IgD-negative memory B cell (primary cell): ENCODE results near the gene BSN. TPM values are rescaled to one million over a fixed set of nuclear protein-coding genes. Genes with fewer than 3 reads are reported as not detected.

ENCODE experiments used
- H3K27ac Mint-ChIP-seq, 3 donors: one replicate each; pipeline ENCODE4 v1.8.0; 2020 to 2022; ENCODE audit warnings: mild to moderate bottlenecking in 3 of 3, mixed read lengths in 3 of 3, moderate library complexity in 1 of 3
- H3K27me3 Mint-ChIP-seq: one replicate; pipeline ENCODE4 v1.8.0; 2021; ENCODE audit warnings: mixed read lengths
- H3K36me3 Mint-ChIP-seq: one replicate; pipeline ENCODE4 v1.8.0; 2020; ENCODE audit warnings: mild to moderate bottlenecking, mixed read lengths
- H3K4me1 Mint-ChIP-seq, 3 donors: one replicate each; pipeline ENCODE4 v1.8.0; 2020 to 2022; ENCODE audit warnings: mixed read lengths in 3 of 3, mild to moderate bottlenecking in 1 of 3
- H3K4me3 Mint-ChIP-seq, 4 donors: one replicate each; pipeline ENCODE4 v1.8.0; 2020 to 2022; ENCODE audit warnings: mild to moderate bottlenecking in 4 of 4, mixed read lengths in 4 of 4, moderate library complexity in 3 of 4
- H3K9me3 Mint-ChIP-seq, 3 donors: one replicate each; pipeline ENCODE4 v1.8.0; 2020 to 2021; ENCODE audit warnings: mixed read lengths in 3 of 3, mild to moderate bottlenecking in 1 of 3
- polyA plus RNA-seq: library from polyadenylated mRNA; unstranded; fragments of 300-500 nt; fragmentation: Illumina TruSeq; gene quantifications from one replicate; pipeline ENCODE4 v1.2.3, GENCODE V29; 2021

Gene BSN
- polyA plus RNA-seq, 1 donor from 2014 or later: 0.05 TPM

GRCh38 chr3:49701388-49702077, 147.3 kb downstream of the BSN start:
- Mint-ChIP-seq H3K4me1 (no peaks in the 10 kb centered on the region), H3K27ac (no peak overlapping the region), H3K4me3 (peak overlapping the region in 1 of 4 donors; percentile 29), H3K9me3 (no peaks in the 10 kb centered on the region), H3K36me3 (no peaks in the 10 kb centered on the region), H3K27me3 (no peaks in the 10 kb centered on the region)

- H3K4me1 Mint-ChIP-seq: peaks cover 0 to 2% (median 0%) of the 10 kb centered on the region in 3 donors
- no peak overlapping the region for H3K4me3 Mint-ChIP-seq
- no peaks in the 10 kb centered on the region for H3K36me3 Mint-ChIP-seq
- no peaks in the 10 kb centered on the region for H3K9me3 Mint-ChIP-seq
- no peaks in the 10 kb centered on the region for H3K27me3 Mint-ChIP-seq
- H3K27ac Mint-ChIP-seq: no peak overlapping the region
Observed at GRCh38 chr3:49702672-49703071, 148.4 kb downstream of the BSN start.

DNA sequence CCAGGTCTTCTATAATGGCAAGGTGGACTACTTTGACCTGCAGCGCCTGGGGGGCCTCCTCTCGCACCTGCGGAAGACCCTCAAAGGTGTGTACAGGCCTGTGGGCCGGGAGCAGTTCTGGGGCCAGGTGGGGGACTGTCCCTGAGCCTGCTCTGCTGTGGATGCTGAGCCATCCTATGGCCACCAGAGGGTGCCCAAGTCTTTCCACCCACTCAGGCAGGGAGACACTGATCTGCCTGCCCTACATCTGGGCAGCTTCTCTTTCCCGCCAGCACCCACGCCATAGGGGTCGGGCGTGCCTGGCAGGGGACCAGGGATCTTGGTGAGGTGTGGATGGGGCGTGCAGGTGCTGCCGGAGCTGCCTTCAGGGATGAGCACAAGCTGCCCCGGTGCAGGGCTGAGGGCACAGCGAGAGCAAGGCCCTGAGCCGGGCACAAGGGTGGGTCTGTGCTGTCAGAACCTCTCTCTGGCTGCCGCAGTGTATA, 149.2 kb downstream of the BSN start:
- peak overlapping the region in 1 of 4 donors; percentile 19 for H3K4me3 Mint-ChIP-seq
- peaks cover 3% of the 10 kb centered on the region for H3K36me3 Mint-ChIP-seq
- no peaks in the 10 kb centered on the region for H3K27me3 Mint-ChIP-seq
- no peaks in the 10 kb centered on the region for H3K9me3 Mint-ChIP-seq
- peaks cover 0 to 4% (median 3%) of the 10 kb centered on the region in 3 donors for H3K4me1 Mint-ChIP-seq
- H3K27ac Mint-ChIP-seq: no peak overlapping the region

GRCh38 chr3:49703956-49704355, 149.7 kb downstream of the BSN start:
- Mint-ChIP-seq H3K27ac (no peak overlapping the region), H3K36me3 (peaks cover 3% of the 10 kb centered on the region), H3K9me3 (no peaks in the 10 kb centered on the region), H3K27me3 (no peaks in the 10 kb centered on the region), H3K4me3 (no peak overlapping the region), H3K4me1 (peaks cover 0 to 4% (median 4%) of the 10 kb centered on the region in 3 donors)

GRCh38 chr3:49704629-49705028, 150.4 kb downstream of the BSN start:
- H3K4me3 Mint-ChIP-seq: no peak overlapping the region

GRCh38 chr3:49705390-49705960, 151.2 kb downstream of the BSN start:
- H3K9me3 Mint-ChIP-seq: no peaks in the 10 kb centered on the region
- H3K4me1 Mint-ChIP-seq: peaks cover 0 to 4% (median 4%) of the 10 kb centered on the region in 3 donors
- H3K4me3 Mint-ChIP-seq: no peak overlapping the region
- no peak overlapping the region for H3K27ac Mint-ChIP-seq
- H3K36me3 Mint-ChIP-seq: peaks cover 5% of the 10 kb centered on the region
- H3K27me3 Mint-ChIP-seq: no peaks in the 10 kb centered on the region

More at GRCh38 chr3:49704629-49705028, 150.4 kb downstream of the BSN start:
- Mint-ChIP-seq H3K4me1 (peaks cover 0 to 4% (median 4%) of the 10 kb centered on the region in 3 donors), H3K9me3 (no peaks in the 10 kb centered on the region), H3K27me3 (no peaks in the 10 kb centered on the region), H3K27ac (no peak overlapping the region), H3K36me3 (peaks cover 3% of the 10 kb centered on the region)

DNA sequence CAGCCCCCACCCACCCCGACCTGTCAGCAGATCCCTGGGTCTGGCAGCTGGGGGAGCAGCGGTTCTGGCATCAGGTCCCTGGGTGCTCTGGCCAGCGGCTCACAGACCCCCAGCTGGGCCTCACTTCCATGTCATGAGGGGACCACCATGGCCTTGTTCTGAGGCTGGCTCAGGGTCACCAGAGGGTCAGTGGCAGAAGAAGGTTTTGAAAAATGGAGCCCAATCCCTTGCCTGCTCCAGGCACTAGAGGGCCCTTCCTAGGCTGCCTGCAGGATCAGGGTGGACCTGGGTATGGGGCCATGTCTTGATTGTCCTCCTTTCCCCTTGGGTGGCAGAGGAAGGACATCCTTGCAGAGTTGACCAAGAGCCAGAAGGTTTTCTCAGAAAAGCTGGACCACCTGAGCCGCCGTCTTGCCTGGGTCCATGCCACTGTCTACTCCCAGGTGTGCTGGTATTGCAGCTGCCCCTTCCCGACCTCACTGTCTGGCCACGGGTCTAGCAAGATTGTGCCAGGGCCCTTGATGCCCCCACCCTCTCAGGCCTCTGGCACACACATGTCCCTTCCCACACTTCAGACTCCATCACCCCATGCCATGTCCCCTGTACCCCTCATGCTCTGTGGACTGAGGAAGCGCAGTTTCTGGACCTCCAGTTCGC, 152.3 kb downstream of the BSN start:
- Mint-ChIP-seq H3K4me3 (no peak overlapping the region), H3K27me3 (no peaks in the 10 kb centered on the region), H3K4me1 (peaks cover 0 to 4% (median 4%) of the 10 kb centered on the region in 3 donors), H3K27ac (peak overlapping the region in 1 of 3 donors; percentile 80), H3K9me3 (no peaks in the 10 kb centered on the region), H3K36me3 (peaks cover 5% of the 10 kb centered on the region)

DNA sequence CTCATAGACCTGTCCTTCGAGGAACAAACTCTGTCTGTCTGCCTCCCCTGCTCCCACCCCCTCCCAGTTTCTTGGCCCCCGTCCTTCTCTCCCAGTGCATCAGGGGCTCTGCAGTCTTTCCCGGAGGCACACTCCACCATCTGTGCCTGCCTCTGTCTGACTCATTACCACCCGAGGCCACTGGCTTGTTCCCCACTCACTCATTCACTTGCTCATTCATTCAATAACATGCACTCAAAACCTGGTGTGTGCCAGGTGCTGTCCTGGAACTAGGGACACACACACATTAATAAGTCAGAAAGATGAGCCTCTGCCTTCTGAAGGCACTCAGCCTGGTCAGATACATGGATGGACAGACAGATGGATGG, 152.8 kb downstream of the BSN start:
- H3K9me3 Mint-ChIP-seq: no peaks in the 10 kb centered on the region
- peaks cover 7% of the 10 kb centered on the region for H3K36me3 Mint-ChIP-seq
- peak overlapping the region in 1 of 3 donors; percentile 50 for H3K27ac Mint-ChIP-seq
- peaks cover 0 to 5% (median 4%) of the 10 kb centered on the region in 3 donors for H3K4me1 Mint-ChIP-seq
- no peaks in the 10 kb centered on the region for H3K27me3 Mint-ChIP-seq
- no peak overlapping the region for H3K4me3 Mint-ChIP-seq

GRCh38 chr3:49709852-49710251, 155.6 kb downstream of the BSN start:
- Mint-ChIP-seq H3K9me3 (no peaks in the 10 kb centered on the region), H3K27ac (no peak overlapping the region), H3K4me3 (no peak overlapping the region), H3K4me1 (peaks cover 0 to 5% (median 4%) of the 10 kb centered on the region in 3 donors), H3K27me3 (no peaks in the 10 kb centered on the region), H3K36me3 (peaks cover 7% of the 10 kb centered on the region)

DNA sequence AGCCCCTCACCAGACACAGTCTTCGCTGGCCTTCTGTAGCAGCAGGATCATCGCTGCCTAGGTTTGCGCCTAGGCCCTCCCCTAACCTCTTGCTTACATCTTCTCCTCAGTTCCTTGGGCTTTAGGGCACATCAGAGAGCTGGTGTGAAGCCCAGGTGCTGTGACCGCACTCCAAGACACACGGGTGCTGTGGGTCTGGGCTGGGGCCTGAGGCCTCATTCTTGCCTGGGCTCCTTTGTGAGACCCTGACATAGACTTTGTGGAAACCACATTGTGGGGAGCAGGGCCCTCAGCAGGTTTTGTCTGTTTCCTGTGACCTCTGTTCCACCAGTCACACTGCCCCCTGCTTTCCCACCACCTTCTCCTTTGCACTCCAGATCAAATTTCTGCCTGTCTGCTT, 157.2 kb downstream of the BSN start:
- Mint-ChIP-seq H3K4me3 (no peak overlapping the region), H3K9me3 (no peaks in the 10 kb centered on the region), H3K4me1 (peaks cover 0 to 5% (median 4%) of the 10 kb centered on the region in 3 donors)

DNA sequence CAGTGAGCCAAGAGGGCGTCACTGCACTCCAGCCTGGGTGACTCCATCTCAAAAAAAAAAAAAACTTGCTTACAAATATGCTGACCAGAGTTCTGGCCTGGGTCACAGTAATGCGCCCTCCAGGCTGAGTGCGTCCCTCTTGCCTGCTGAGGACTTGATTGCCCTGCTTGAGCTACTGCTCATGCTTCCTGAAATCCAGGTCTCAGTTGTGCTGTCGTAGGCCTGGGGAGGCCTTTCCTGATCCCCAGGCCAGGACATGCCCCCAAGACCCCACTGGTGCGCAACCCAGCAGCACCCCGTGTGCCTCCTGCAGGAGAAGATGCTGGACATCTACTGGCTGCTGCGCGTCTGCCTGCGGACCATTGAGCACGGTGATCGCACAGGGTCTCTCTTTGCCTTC, 157.9 kb downstream of the BSN start:
- Mint-ChIP-seq H3K36me3 (peaks cover 7% of the 10 kb centered on the region), H3K27ac (no peak overlapping the region), H3K4me3 (no peak overlapping the region), H3K9me3 (no peaks in the 10 kb centered on the region), H3K4me1 (peaks cover 0 to 5% (median 4%) of the 10 kb centered on the region in 3 donors), H3K27me3 (no peaks in the 10 kb centered on the region)

More for the DNA sequence above, 157.2 kb downstream of the BSN start:
- peaks cover 7% of the 10 kb centered on the region for H3K36me3 Mint-ChIP-seq
- peak overlapping the region in 1 of 3 donors; percentile 84 for H3K27ac Mint-ChIP-seq
- H3K27me3 Mint-ChIP-seq: no peaks in the 10 kb centered on the region

DNA sequence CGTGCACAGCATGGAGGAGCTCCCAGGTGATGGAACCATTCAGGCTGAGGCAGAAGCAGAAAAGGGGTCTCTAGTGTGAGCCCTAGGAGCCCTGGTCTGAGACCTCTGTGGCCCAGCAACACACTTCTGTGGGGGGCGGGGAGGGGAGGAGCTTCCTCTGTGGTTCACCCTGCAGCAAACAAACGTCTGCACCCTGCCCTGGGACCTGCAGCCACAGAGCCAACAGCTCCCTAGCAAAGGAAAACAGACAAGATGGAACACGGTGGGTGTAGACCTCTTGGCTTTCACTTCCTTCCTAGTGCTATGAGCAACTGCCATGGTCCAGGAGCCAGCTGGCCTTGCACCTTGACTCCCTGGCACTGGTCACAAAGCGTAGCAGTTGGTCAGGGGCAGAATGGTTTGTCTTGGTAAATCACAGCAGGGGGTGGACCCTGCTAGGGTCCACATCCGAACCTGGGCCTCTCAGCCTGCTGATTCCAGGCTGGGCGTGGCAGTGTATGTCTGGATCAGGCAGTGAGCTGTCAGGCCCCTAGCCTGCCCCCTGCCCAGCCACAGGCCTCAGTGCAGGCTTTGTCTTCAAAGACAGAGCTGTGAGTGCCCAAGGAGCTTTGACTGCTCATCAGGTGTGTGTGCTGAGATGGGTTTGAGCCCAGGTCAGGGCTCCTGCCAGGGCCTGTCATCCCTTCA, 158.5 kb downstream of the BSN start:
- Mint-ChIP-seq H3K9me3 (no peaks in the 10 kb centered on the region), H3K36me3 (peaks cover 7% of the 10 kb centered on the region), H3K27me3 (no peaks in the 10 kb centered on the region), H3K4me3 (no peak overlapping the region), H3K27ac (no peak overlapping the region), H3K4me1 (peaks cover 0 to 3% (median 3%) of the 10 kb centered on the region in 3 donors)

DNA sequence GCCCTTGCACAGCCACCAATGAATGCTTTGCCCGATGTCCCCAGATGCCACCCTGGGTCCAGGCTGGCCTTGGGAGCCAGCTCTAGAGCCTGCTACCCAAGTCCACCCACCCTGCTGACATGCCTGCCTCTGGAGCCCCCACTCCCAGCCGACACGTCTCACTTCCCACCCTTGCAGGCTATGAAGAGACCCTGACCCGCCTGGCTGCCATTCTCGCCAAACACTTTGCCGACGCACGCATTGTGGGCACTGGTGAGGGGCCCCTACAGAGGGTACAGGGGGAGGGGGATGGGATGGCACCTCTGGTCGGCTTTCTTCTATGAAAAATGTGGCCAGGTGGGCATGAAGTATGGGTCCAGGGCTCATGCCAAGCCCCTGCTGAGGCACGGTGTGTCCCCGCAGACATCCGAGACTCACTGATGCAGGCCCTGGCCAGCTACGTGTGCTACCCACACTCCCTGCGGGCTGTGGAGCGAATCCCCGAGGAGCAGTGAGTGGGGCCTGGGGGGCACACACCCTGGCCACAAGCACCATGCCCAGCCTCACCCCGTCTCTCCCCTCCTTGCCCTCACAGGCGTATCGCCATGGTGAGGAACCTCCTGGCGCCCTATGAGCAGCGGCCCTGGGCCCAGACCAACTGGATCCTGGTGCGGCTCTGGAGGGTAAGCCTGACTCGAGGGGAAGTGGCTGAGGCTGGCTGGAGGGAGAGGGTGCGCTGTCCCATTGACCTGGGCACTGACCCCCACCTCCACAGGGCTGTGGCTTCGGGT, 159.2 kb downstream of the BSN start:
- Mint-ChIP-seq H3K27me3 (no peaks in the 10 kb centered on the region), H3K4me3 (no peak overlapping the region), H3K9me3 (no peaks in the 10 kb centered on the region), H3K36me3 (peaks cover 4% of the 10 kb centered on the region), H3K27ac (no peak overlapping the region), H3K4me1 (peaks cover 0 to 2% (median under 1%) of the 10 kb centered on the region in 3 donors)
